Endothelial cell of umbilical vein (primary cell): Measurements from ENCODE around the gene DEPDC5.

Experiments used
- CTCF ChIP-seq, 2 donors: IDR thresholded peaks; 1 replicate in 1 of 2; 2 replicates in 1 of 2; pipeline ENCODE4 v1.5.1; 2011; ENCODE audit warnings: low read length in 2 of 2, mild to moderate bottlenecking in 2 of 2, moderate library complexity in 2 of 2, control low read depth in 1 of 2, inconsistent platforms in 1 of 2, low read depth in 1 of 2; ENCODE audit not compliant: insufficient read depth in 1 of 2; ENCODE audit errors: extremely low read depth in 1 of 2
- FOS ChIP-seq: IDR thresholded peaks from 2 replicates; pipeline ENCODE4 v1.6.1; 2011; ENCODE audit warnings: mild to moderate bottlenecking, low read length, moderate library complexity, borderline replicate concordance; ENCODE audit not compliant: insufficient read depth
- POLR2AphosphoS5 ChIP-seq: IDR thresholded peaks from 2 replicates; pipeline ENCODE4 v1.6.1; 2012; ENCODE audit warnings: low read depth, mild to moderate bottlenecking, control low read depth, low read length, moderate library complexity; ENCODE audit not compliant: insufficient read depth

- TF ChIP-seq POLR2AphosphoS5 (no peak), CTCF (IDR thresholded peaks at IDR 0.05; ENCODE audit: extremely low read depth in 1 of 2, insufficient read depth in 1 of 2, low read depth in 1 of 2, low read length in 2 of 2) (no peak), FOS (no peak)
Observed at GRCh38 chr22:31915586-31915985, 161.8 kb downstream of the DEPDC5 start.
